GM18508 (cell line): ENCODE data around the gene DCUN1D4.
A peak's percentile ranks its signal among the peaks of the same experiment; 100 is the strongest.

ENCODE experiments used
- ATAC-seq: cut with Tn5 transposase; IDR thresholded peaks from one replicate; pipeline ENCODE4 v1.9.1; 2021; ENCODE audit warnings: moderate number of reproducible peaks; ENCODE audit not compliant: insufficient read depth, unreplicated experiment

The DCUN1D4 gene

GRCh38 chr4:51842554-51843308 lies at the start of gene DCUN1D4:
Gene DCUN1D4, plus strand, starts transcription at chr4:51843153. Its CDS starts 90 bp downstream, at chr4:51843243.
- ATAC-seq, result peak; percentile 93

GRCh38 chr4:51820443-51821234 lies 22.3 kb upstream of the DCUN1D4 start:
- no peak for ATAC-seq

- ATAC-seq, result no peak
Measured at GRCh38 chr4:51825341-51825740, 17.6 kb upstream of the DCUN1D4 start.

GRCh38 chr4:51830156-51830720 lies 12.7 kb upstream of the DCUN1D4 start:
- ATAC-seq, result no peak

GRCh38 chr4:51831133-51831532 lies 11.8 kb upstream of the DCUN1D4 start:
- no peak for ATAC-seq

GRCh38 chr4:51833236-51833635 lies 9.7 kb upstream of the DCUN1D4 start:
- no peak for ATAC-seq

- no peak for ATAC-seq
Measured at GRCh38 chr4:51835079-51835478, 7.9 kb upstream of the DCUN1D4 start.

GRCh38 chr4:51835855-51836254 lies 7.1 kb upstream of the DCUN1D4 start:
- no peak for ATAC-seq

GRCh38 chr4:51836549-51836948 lies 6.4 kb upstream of the DCUN1D4 start:
- no peak for ATAC-seq

GRCh38 chr4:51840781-51841180 lies 2.2 kb upstream of the DCUN1D4 start:
- ATAC-seq, result no peak

GRCh38 chr4:51842167-51842553 lies 793 bp upstream of the DCUN1D4 start:
- ATAC-seq, result no peak

- no peak for ATAC-seq
Measured at GRCh38 chr4:51843309-51844152, 578 bp downstream of the DCUN1D4 start.

GRCh38 chr4:51844153-51845054 lies 1.5 kb downstream of the DCUN1D4 start:
- ATAC-seq, result peak; percentile 20

GRCh38 chr4:51845055-51845426 lies 2.1 kb downstream of the DCUN1D4 start:
- ATAC-seq, result no peak

- ATAC-seq, result no peak
Measured at GRCh38 chr4:51845711-51846110, 2.8 kb downstream of the DCUN1D4 start.

GRCh38 chr4:51849430-51849829 lies 6.5 kb downstream of the DCUN1D4 start:
- no peak for ATAC-seq

GRCh38 chr4:51850294-51850693 lies 7.3 kb downstream of the DCUN1D4 start:
- ATAC-seq, result no peak

- no peak for ATAC-seq
Measured at GRCh38 chr4:51851090-51851936, 8.4 kb downstream of the DCUN1D4 start.

- no peak for ATAC-seq
Measured at GRCh38 chr4:51851937-51852290, 9.0 kb downstream of the DCUN1D4 start.
